Ectodermal cell (in vitro differentiated cells): Measurements from ENCODE around the gene SPART.

ENCODE experiments used
- H3K27ac ChIP-seq: 2 replicates; pipeline ENCODE4 v1.7.0; 2013; ENCODE audit warnings: mild to moderate bottlenecking, low read depth, low read length; ENCODE audit not compliant: insufficient read depth, poor library complexity, severe bottlenecking
- H3K27me3 ChIP-seq: 2 replicates; pipeline ENCODE4 v1.7.0; 2013; ENCODE audit warnings: mild to moderate bottlenecking, low read length; ENCODE audit not compliant: insufficient read depth, control insufficient read depth, poor library complexity, severe bottlenecking
- H3K36me3 ChIP-seq: one replicate; pipeline ENCODE4 v1.7.0; 2013; ENCODE audit warnings: low read length; ENCODE audit not compliant: control insufficient read depth, insufficient read depth
- H3K4me1 ChIP-seq: one replicate; pipeline ENCODE4 v1.7.0; 2013; ENCODE audit warnings: low read length; ENCODE audit not compliant: control insufficient read depth, insufficient read depth
- H3K4me3 ChIP-seq: 2 replicates; pipeline ENCODE4 v1.7.0; 2013; ENCODE audit warnings: low read depth, low read length, control low read depth; ENCODE audit not compliant: insufficient read depth
- H3K9me3 ChIP-seq: 2 replicates; pipeline ENCODE4 v1.7.0; 2013; ENCODE audit warnings: mild to moderate bottlenecking, low read length, moderate library complexity; ENCODE audit not compliant: control insufficient read depth
- WGBS, 2 experiments: methylation state at CpG; one replicate each; pipeline ENCODE4 v1.1.7; 2013; ENCODE audit warnings: missing lambda C conversion rate in 2 of 2; 5-methylcytosine and 5-hydroxymethylcytosine counted together

SPART gene

DNA sequence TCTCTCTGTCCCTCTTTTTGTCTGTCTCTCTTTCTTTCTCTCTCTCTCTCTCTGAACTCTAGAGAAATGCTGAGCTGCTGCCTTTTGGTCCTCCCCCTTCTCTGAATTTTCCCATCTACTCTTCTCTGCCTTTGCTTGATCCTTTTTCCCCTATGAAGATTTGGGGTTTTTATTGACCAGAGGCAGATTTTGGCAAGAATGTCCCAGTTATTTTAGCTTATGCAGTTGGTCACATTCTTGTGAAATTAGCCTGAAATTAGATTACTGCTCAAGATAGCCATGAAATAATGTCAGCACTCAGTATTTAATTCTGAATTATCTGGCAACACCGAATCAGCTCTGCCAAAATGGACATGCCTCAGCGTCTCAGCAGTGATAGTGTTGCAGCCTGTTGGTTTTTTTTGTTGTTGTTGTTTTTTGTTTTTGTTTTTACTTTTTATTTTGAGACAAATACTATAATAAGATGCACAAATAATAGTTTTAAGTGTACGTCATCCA, 17.2 kb upstream of the SPART start:
- no peak overlapping the region for H3K4me3 ChIP-seq
- no peaks in the 10 kb centered on the region for H3K36me3 ChIP-seq
- no peaks in the 10 kb centered on the region for H3K9me3 ChIP-seq
- H3K4me1 ChIP-seq: no peaks in the 10 kb centered on the region
- 85 to 91% methylated on average over 2 of the region's 3 CpGs for WGBS, 2 experiments
- H3K27me3 ChIP-seq: no peaks in the 10 kb centered on the region
- H3K27ac ChIP-seq: no peak overlapping the region

DNA sequence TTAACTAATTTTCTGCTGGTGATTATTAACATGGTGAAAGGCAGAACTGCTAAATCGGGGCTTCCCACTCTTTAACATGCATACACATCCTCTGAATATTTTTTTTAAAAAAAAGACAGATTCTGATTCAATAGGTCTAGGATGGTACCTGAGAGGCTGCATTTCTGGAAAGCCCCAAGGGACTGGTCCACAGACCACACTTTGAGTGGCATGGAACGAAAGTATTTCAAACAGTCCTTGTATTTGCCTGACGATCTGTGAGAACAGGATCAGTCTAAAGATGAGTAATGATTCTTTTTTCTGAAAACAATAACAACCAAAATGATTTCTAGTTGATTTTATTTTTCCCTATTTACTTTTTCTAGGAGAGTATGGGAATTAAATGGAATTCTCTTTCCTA, 16.7 kb upstream of the SPART start:
- Histone ChIP-seq H3K27ac (no peak overlapping the region), H3K4me1 (no peaks in the 10 kb centered on the region), H3K9me3 (no peaks in the 10 kb centered on the region), H3K36me3 (no peaks in the 10 kb centered on the region), H3K27me3 (no peaks in the 10 kb centered on the region), H3K4me3 (no peak overlapping the region)
- 88 to 96% methylated on average over 2 to 3 of the region's 3 CpGs for WGBS, 2 experiments

DNA sequence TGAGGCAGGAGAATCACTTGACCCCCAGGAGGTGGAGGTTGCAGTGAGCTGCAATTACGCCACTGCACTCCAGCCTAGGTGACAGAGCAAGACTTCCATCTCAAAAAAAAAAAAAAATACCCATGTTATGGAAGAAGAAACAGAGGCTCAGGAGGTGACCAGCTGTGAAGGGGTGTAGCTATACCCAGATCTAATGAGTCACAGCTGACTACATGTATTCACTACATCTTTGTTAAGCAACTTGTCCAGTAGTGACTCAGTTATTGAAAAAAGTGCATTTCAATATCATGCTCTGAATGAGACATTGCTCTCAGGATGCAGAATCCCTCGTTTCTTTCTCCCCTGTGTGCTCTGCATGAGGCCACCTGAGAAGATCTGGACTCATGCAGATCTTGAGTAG, 16.1 kb upstream of the SPART start:
- H3K36me3 ChIP-seq: no peaks in the 10 kb centered on the region

DNA sequence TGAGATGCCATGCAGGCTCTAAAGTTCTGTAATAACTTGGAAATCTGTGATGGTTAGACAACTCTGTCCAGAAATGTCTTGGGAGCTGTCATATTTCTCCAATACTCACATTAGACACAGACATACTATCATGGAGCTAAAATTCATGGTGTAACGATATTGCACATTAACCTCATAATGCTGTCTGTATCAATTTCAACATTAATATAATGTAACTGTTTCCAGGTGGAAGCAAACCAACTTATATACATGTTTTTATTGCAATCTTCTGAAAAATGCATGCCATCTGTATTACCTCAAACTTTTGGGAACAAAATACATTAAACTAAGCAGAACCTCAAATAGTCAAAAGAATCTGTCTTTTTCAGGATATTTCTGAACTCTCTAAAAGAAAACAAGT, 14.7 kb upstream of the SPART start:
- H3K9me3 ChIP-seq: no peaks in the 10 kb centered on the region
- no peak overlapping the region for H3K4me3 ChIP-seq
- no peaks in the 10 kb centered on the region for H3K36me3 ChIP-seq
- H3K27me3 ChIP-seq: peaks cover 3% of the 10 kb centered on the region
- H3K4me1 ChIP-seq: no peaks in the 10 kb centered on the region
- WGBS, 2 experiments: 100% methylated on average over 1 of the region's 1 CpG
- no peak overlapping the region for H3K27ac ChIP-seq

More for the DNA sequence above, 16.1 kb upstream of the SPART start:
- H3K4me1 ChIP-seq: no peaks in the 10 kb centered on the region
- H3K9me3 ChIP-seq: no peaks in the 10 kb centered on the region
- H3K27ac ChIP-seq: no peak overlapping the region
- WGBS, 2 experiments: 86 to 92% methylated on average over 2 of the region's 2 CpGs
- no peak overlapping the region for H3K4me3 ChIP-seq
- H3K27me3 ChIP-seq: no peaks in the 10 kb centered on the region

DNA sequence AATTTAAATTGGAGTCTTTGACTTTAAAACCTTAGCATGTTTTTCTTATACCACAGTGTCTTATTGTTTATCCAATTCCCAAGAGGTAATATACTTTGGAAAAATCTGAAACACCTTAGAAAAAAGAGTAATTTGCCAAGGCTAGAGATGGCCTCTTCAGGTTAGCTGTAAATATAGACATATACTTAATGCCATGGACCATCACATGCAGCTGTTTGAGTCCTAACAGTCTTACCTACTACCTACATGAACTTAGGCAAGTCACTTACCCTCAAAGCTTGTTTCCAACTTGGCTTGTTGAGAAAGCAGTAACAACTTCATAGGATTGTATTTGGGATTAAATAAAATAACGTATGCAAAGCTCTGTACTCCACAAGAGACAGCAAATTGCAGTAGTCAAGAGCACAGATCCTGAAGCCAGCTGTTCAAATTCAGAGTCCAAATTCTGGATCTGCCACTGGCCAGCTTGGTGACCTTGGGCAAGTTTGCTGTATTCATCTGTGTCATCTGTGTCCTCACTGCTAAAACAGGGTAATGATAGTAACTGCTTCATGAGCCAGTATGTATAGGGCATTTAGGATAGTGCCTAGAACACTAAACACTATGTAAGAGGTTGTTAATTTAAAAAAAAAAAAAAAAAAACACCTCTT, 13.2 kb upstream of the SPART start:
- Histone ChIP-seq H3K27ac (no peak overlapping the region), H3K27me3 (peaks cover 3% of the 10 kb centered on the region), H3K9me3 (no peaks in the 10 kb centered on the region), H3K4me1 (no peaks in the 10 kb centered on the region), H3K4me3 (no peak overlapping the region), H3K36me3 (no peaks in the 10 kb centered on the region)
- 95 to 96% methylated on average over 1 of the region's 1 CpG for WGBS, 2 experiments

DNA sequence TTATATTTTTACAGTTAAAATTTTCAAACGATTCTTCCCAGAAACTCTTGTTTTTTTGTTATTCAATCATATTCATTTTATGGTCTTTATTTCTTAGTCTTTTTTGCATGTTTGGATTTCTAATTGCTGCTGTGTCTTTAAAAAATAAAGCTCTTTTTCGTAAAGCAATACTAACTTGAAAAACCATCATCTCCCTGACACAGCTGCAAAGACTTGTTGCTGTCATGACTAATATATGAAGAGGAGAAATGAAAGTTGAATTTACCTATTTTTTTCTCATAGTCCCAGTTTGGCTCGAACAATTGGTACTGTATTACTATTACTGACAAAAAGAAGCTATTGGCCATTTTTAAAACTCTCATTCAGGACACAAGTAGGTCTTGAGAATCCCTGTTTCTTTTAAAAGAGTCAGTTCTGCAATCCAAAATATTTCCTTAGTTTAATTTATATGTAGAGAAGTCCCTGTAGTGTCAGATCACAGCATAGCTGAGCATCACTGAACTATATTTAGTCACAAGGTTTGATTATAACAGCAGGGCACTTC, 12.1 kb upstream of the SPART start:
- WGBS, 2 experiments: 83 to 93% methylated on average over 1 to 2 of the region's 3 CpGs
- Histone ChIP-seq H3K4me3 (no peak overlapping the region), H3K27ac (no peak overlapping the region), H3K36me3 (no peaks in the 10 kb centered on the region), H3K9me3 (no peaks in the 10 kb centered on the region), H3K4me1 (no peaks in the 10 kb centered on the region), H3K27me3 (peaks cover 3% of the 10 kb centered on the region)

DNA sequence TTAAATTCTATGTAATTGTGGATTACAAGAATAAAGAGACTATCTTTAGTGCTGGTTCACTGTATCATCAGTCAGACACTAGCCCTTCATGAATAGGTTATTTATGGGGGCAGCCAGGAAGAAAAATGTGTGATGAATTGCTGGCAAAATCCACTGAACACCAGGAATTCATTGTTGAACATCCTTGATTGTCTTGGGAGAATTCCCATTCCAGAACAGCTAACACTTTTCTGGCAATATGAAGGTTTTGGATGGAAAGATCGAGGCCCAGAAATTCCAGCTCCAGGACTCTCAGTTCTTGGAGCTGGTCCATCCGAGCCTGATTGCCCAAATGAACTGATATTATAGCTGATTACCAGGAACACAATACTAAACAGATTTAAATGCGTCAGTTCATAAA, 11.5 kb upstream of the SPART start:
- 91 to 93% methylated on average over 3 of the region's 3 CpGs for WGBS, 2 experiments
- H3K27ac ChIP-seq: no peak overlapping the region
- H3K4me1 ChIP-seq: no peaks in the 10 kb centered on the region
- H3K9me3 ChIP-seq: no peaks in the 10 kb centered on the region
- no peak overlapping the region for H3K4me3 ChIP-seq
- H3K36me3 ChIP-seq: no peaks in the 10 kb centered on the region
- H3K27me3 ChIP-seq: peaks cover 3% of the 10 kb centered on the region

DNA sequence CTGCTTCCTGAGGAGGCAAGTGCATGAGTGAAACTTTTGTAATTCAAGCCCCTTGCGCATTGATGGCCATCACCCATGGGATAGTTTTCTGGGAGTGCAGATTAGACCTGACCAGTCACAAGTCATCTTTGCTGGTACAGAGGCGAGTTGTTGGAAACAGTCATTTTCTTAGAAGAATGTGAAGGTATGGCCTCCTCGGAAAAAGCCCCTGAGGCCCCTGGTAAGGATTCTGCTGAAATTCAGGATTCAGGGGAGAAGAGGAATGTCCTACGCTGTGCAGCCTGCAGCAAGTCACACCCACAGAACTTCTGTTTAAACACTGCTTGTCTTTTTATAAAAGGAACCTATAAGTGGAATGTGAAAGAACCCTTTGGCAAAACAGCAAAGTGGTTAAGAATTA, 11.0 kb upstream of the SPART start:
- WGBS, 2 experiments: 68 to 71% methylated on average over 4 of the region's 4 CpGs
- Histone ChIP-seq H3K9me3 (no peaks in the 10 kb centered on the region), H3K4me1 (no peaks in the 10 kb centered on the region), H3K27me3 (peaks cover 3% of the 10 kb centered on the region), H3K36me3 (no peaks in the 10 kb centered on the region), H3K4me3 (no peak overlapping the region), H3K27ac (no peak overlapping the region)

DNA sequence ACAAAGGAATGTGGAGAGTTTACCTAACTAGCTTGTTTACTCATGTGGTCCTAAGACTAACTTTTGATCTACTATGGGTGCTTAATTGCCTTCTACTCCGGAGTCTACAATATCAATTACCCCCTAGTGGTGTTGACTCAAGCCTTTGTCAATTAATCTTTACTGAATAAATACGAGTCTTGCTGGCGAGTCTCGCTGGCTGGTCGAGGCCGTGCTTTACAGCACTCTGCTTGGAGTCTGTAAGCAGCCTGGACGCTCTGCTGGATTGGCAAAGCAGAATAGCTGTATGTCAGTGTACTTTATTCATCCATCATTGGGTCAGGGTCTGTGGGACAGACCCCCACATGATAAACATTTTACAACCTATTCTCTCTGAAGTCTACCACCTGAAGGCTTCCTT, 9.9 kb upstream of the SPART start:
- no peaks in the 10 kb centered on the region for H3K4me1 ChIP-seq
- no peak overlapping the region for H3K4me3 ChIP-seq
- H3K9me3 ChIP-seq: no peaks in the 10 kb centered on the region
- H3K27ac ChIP-seq: no peak overlapping the region
- 67% methylated on average over 7 of the region's 7 CpGs for WGBS, 2 experiments
- H3K36me3 ChIP-seq: no peaks in the 10 kb centered on the region
- peaks cover 3% of the 10 kb centered on the region for H3K27me3 ChIP-seq

DNA sequence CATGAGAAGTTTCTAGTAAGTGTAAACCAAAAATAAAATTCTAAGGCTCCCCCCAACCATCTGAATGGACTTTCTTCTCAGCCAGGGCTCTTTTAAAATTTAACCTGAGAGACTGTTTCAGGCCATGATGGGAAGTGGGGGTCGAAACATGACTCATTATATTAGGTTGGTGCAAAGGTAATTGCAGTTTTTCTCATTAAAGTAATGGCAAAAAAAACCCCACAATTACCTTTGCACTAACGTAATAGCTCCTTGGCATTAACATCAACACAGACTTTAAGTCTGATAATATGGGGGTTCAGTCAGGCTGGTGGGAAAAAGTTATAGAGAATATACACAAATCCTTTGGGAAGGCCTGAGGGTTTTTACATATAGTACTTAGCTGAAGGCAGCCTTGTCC, 9.4 kb upstream of the SPART start:
- H3K27me3 ChIP-seq: peaks cover 3% of the 10 kb centered on the region
- no peaks in the 10 kb centered on the region for H3K4me1 ChIP-seq
- H3K36me3 ChIP-seq: no peaks in the 10 kb centered on the region
- H3K4me3 ChIP-seq: no peak overlapping the region
- WGBS, 2 experiments: 88% methylated on average over 2 of the region's 2 CpGs; no CpG with 5 or more reads in 1 of the 2 experiments
- no peaks in the 10 kb centered on the region for H3K9me3 ChIP-seq
- H3K27ac ChIP-seq: no peak overlapping the region
